HEK293 (cell line): ENCODE results near the gene FCER2.
A peak's percentile ranks its signal among the peaks of the same experiment; 100 is the strongest.

Source experiments
- CTCF ChIA-PET: fragments of 350-600 bp; formaldehyde crosslinking; extraction: SDS; loops from one replicate; lab custom pipeline; 2021; ENCODE audit warnings: antibody characterized with exemption; lab: Yijun Ruan, JAX
- POLR2A ChIA-PET: fragments of 300-600 bp; formaldehyde crosslinking; extraction: SDS; loops from one replicate; lab custom pipeline; 2020; ENCODE audit warnings: antibody characterized with exemption, inconsistent platforms; lab: Yijun Ruan, JAX
- H3K27ac ChIP-seq: fragments of 200-500 bp; sonication (Bioruptor generic); 2 replicates; pipeline ENCODE4 v1.5.1; 2014; ENCODE audit warnings: low read depth, low read length, control low read depth, inconsistent platforms; ENCODE audit errors: extremely low read depth
- H3K36me3 ChIP-seq, 2 experiments: fragments of 200-500 bp in 1 of 2; sonication (Bioruptor generic) in 1 of 2; 1 replicate in 1 of 2; 2 replicates in 1 of 2; pipeline ENCODE4 v1.5.1; 2014 to 2017; ENCODE audit warnings: inconsistent platforms in 2 of 2, low read length in 2 of 2; ENCODE audit not compliant: control insufficient read depth in 2 of 2, insufficient read depth in 1 of 2
- H3K4me1 ChIP-seq: fragments of 200-500 bp; sonication (Bioruptor generic); 2 replicates; pipeline ENCODE4 v1.5.1; 2014; ENCODE audit warnings: mild to moderate bottlenecking, low read length, inconsistent platforms; ENCODE audit not compliant: control insufficient read depth, insufficient read depth
- H3K4me3 ChIP-seq: 2 replicates; pipeline ENCODE4 v1.5.1; 2011; ENCODE audit warnings: low read depth, mild to moderate bottlenecking, control low read depth, low read length, moderate library complexity
- H3K9me3 ChIP-seq: fragments of 200-500 bp; sonication (Bioruptor generic); 2 replicates; pipeline ENCODE4 v1.5.1; 2014; ENCODE audit warnings: low read depth, low read length, inconsistent platforms; ENCODE audit not compliant: control insufficient read depth, insufficient read depth
- BCL6B ChIP-seq: fragments of 450-650 bp; formaldehyde crosslinking; IDR thresholded peaks from 2 replicates; pipeline ENCODE4 v1.5.1; 2017; ENCODE audit warnings: missing biosample characterization, missing genetic modification characterization
- EGR2 ChIP-seq: fragments of 450-650 bp; formaldehyde crosslinking; IDR thresholded peaks from 2 replicates; pipeline ENCODE4 v1.5.1; 2016; ENCODE audit warnings: low read depth, missing biosample characterization, missing genetic modification characterization
- IKZF3 ChIP-seq: fragments of 450-650 bp; IDR thresholded peaks from 2 replicates; pipeline ENCODE4 v1.5.0; 2018; ENCODE audit warnings: missing biosample characterization, mild to moderate bottlenecking, missing genetic modification characterization, moderate library complexity
- MYNN ChIP-seq: fragments of 450-650 bp; formaldehyde crosslinking; IDR thresholded peaks from 2 replicates; pipeline ENCODE4 v1.5.1; 2016; ENCODE audit warnings: missing biosample characterization, missing genetic modification characterization, borderline replicate concordance
- YY1 ChIP-seq: fragments of 450-650 bp; formaldehyde crosslinking; IDR thresholded peaks from 2 replicates; pipeline ENCODE4 v1.5.1; 2018; ENCODE audit warnings: missing biosample characterization, missing genetic modification characterization
- ZBTB11 ChIP-seq: fragments of 450-650 bp; formaldehyde crosslinking; conservative IDR thresholded peaks from 2 replicates; pipeline ENCODE4 v1.5.1; 2016; ENCODE audit warnings: low read depth, missing biosample characterization, missing genetic modification characterization
- ZBTB20 ChIP-seq: fragments of 450-650 bp; formaldehyde crosslinking; IDR thresholded peaks from 2 replicates; pipeline ENCODE4 v1.5.1; 2016; ENCODE audit warnings: missing biosample characterization, missing genetic modification characterization
- ZNF133 ChIP-seq: fragments of 450-650 bp; formaldehyde crosslinking; IDR thresholded peaks from 2 replicates; pipeline ENCODE4 v1.5.1; 2016; ENCODE audit warnings: missing biosample characterization, missing genetic modification characterization
- ZNF155 ChIP-seq: fragments of 450-650 bp; formaldehyde crosslinking; IDR thresholded peaks from 2 replicates; pipeline ENCODE4 v1.5.1; 2016; ENCODE audit warnings: missing biosample characterization, missing genetic modification characterization
- ZNF157 ChIP-seq: fragments of 450-650 bp; formaldehyde crosslinking; IDR thresholded peaks from 2 replicates; pipeline ENCODE4 v1.5.1; 2016; ENCODE audit warnings: missing biosample characterization, missing genetic modification characterization
- ZNF202 ChIP-seq: fragments of 450-650 bp; formaldehyde crosslinking; IDR thresholded peaks from 2 replicates; pipeline ENCODE4 v1.5.1; 2016; ENCODE audit warnings: missing biosample characterization, missing genetic modification characterization, borderline replicate concordance
- ZNF280D ChIP-seq: fragments of 450-650 bp; formaldehyde crosslinking; IDR thresholded peaks from 2 replicates; pipeline ENCODE4 v1.5.1; 2016; ENCODE audit warnings: missing biosample characterization, missing genetic modification characterization
- ZNF341 ChIP-seq: fragments of 450-650 bp; formaldehyde crosslinking; IDR thresholded peaks from 2 replicates; pipeline ENCODE4; 2016; ENCODE audit warnings: low read depth, missing biosample characterization, missing genetic modification characterization
- ZNF530 ChIP-seq: fragments of 450-650 bp; formaldehyde crosslinking; IDR thresholded peaks from 2 replicates; pipeline ENCODE4 v1.5.1; 2016; ENCODE audit warnings: low read depth, missing biosample characterization, missing genetic modification characterization
- ZNF544 ChIP-seq: fragments of 450-650 bp; formaldehyde crosslinking; IDR thresholded peaks from 2 replicates; pipeline ENCODE4 v1.5.0; 2017; ENCODE audit warnings: missing biosample characterization, missing genetic modification characterization
- ZNF558 ChIP-seq: fragments of 450-650 bp; formaldehyde crosslinking; IDR thresholded peaks from 2 replicates; pipeline ENCODE4 v1.5.1; 2016; ENCODE audit warnings: missing biosample characterization, missing genetic modification characterization
- ZNF561 ChIP-seq: fragments of 450-650 bp; IDR thresholded peaks from 2 replicates; pipeline ENCODE4 v1.5.1; 2018; ENCODE audit warnings: missing biosample characterization, missing genetic modification characterization, borderline replicate concordance
- ZNF645 ChIP-seq: fragments of 450-650 bp; formaldehyde crosslinking; IDR thresholded peaks from 2 replicates; pipeline ENCODE4; 2016; ENCODE audit warnings: missing biosample characterization, missing genetic modification characterization
- ZNF747 ChIP-seq: fragments of 450-650 bp; formaldehyde crosslinking; IDR thresholded peaks from 2 replicates; pipeline ENCODE4 v1.5.1; 2016; ENCODE audit warnings: missing biosample characterization, missing genetic modification characterization
- ZSCAN23 ChIP-seq: fragments of 450-650 bp; formaldehyde crosslinking; IDR thresholded peaks from 2 replicates; pipeline ENCODE4 v1.5.1; 2016; ENCODE audit warnings: missing biosample characterization, missing genetic modification characterization
- TF ChIP-seq, protein P1 (sequence below): fragments of 450-650 bp; formaldehyde crosslinking; IDR thresholded peaks from 2 replicates; pipeline ENCODE4 v1.5.1; 2016; ENCODE audit warnings: missing biosample characterization, missing genetic modification characterization
- TF ChIP-seq, protein P2 (sequence below): fragments of 450-650 bp; formaldehyde crosslinking; IDR thresholded peaks from 2 replicates; pipeline ENCODE4 v1.5.1; 2016; ENCODE audit warnings: missing biosample characterization, missing genetic modification characterization
- TF ChIP-seq, protein P3 (sequence below): fragments of 450-650 bp; formaldehyde crosslinking; IDR thresholded peaks from 2 replicates; pipeline ENCODE4 v1.5.1; 2017; ENCODE audit warnings: missing biosample characterization, mild to moderate bottlenecking, missing genetic modification characterization, moderate library complexity

The FCER2 gene

GRCh38 chr19:7652061-7652641, 49.8 kb downstream of the FCER2 start (continued):
- TF ChIP-seq ZBTB20 (tag by site-specific recombination) (no peak), BCL6B (tag by site-specific recombination) (no peak), ZNF202 (no peak), YY1 (tag by site-specific recombination) (no peak), ZNF155 (tag by site-specific recombination) (no peak), EGR2 (peak; percentile 52), ZBTB11 (tag by site-specific recombination) (no peak), ZNF645 (tag by site-specific recombination) (no peak), ZNF280D (tag by site-specific recombination) (no peak), ZNF747 (tag by site-specific recombination) (no peak), ZNF530 (tag by site-specific recombination) (no peak), ZSCAN23 (tag by site-specific recombination) (no peak)
- TF ChIP-seq, protein P1, sequence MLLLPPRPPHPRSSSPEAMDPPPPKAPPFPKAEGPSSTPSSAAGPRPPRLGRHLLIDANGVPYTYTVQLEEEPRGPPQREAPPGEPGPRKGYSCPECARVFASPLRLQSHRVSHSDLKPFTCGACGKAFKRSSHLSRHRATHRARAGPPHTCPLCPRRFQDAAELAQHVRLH (tag by site-specific recombination), result peak; percentile 50; the same call in 1 of the 2 replicates

DNA sequence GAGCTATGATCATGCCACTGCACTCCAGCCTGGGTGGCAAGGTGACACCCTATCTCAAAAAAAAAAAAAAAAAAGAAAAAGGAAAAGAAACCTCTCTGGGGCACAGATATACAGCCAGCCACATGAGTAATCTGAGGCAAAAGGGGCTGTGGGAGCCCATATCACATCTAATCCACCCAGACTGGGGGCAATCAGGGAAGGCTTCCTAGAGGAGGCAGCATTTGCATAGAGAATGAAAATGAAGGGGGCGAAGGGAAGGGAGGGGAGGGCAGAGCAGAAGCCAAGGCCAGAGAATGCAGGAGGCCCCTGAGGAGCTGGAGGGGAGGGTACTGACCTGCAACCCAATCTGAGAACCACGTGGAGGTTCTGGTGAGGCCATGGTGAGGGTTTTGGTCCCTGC, 51.8 kb downstream of the FCER2 start:
- no peaks in the 10 kb centered on the region for H3K9me3 ChIP-seq
- H3K27ac ChIP-seq, result no peak overlapping the region
- H3K4me1 ChIP-seq, result no peaks in the 10 kb centered on the region
- POLR2A ChIA-PET, result interaction anchor here (0.5 kb wide), 1 partner anchor 21 kb away, joined by 3 read pairs; the partner anchor contains the start of genes PET100 and XAB2
- H3K36me3 ChIP-seq, result no peaks in the 10 kb centered on the region
- H3K4me3 ChIP-seq, result no peak overlapping the region
- CTCF ChIA-PET, result interaction anchor here (0.6 to 3.4 kb wide), 5 partner anchors 31 to 568 kb away, joined by 3 to 14 read pairs (median 7); partner anchors contain the start of gene TRAPPC5
- TF ChIP-seq ZNF157 (tag by site-specific recombination) (no peak), MYNN (tag by site-specific recombination) (no peak), ZNF133 (no peak), IKZF3 (tag by site-specific recombination) (no peak), ZNF544 (no peak), ZNF561 (no peak), ZNF558 (no peak), ZNF341 (tag by site-specific recombination) (no peak)
- TF ChIP-seq, protein P2, sequence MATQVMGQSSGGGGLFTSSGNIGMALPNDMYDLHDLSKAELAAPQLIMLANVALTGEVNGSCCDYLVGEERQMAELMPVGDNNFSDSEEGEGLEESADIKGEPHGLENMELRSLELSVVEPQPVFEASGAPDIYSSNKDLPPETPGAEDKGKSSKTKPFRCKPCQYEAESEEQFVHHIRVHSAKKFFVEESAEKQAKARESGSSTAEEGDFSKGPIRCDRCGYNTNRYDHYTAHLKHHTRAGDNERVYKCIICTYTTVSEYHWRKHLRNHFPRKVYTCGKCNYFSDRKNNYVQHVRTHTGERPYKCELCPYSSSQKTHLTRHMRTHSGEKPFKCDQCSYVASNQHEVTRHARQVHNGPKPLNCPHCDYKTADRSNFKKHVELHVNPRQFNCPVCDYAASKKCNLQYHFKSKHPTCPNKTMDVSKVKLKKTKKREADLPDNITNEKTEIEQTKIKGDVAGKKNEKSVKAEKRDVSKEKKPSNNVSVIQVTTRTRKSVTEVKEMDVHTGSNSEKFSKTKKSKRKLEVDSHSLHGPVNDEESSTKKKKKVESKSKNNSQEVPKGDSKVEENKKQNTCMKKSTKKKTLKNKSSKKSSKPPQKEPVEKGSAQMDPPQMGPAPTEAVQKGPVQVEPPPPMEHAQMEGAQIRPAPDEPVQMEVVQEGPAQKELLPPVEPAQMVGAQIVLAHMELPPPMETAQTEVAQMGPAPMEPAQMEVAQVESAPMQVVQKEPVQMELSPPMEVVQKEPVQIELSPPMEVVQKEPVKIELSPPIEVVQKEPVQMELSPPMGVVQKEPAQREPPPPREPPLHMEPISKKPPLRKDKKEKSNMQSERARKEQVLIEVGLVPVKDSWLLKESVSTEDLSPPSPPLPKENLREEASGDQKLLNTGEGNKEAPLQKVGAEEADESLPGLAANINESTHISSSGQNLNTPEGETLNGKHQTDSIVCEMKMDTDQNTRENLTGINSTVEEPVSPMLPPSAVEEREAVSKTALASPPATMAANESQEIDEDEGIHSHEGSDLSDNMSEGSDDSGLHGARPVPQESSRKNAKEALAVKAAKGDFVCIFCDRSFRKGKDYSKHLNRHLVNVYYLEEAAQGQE (tag by site-specific recombination), result no peak
- TF ChIP-seq, protein P3, sequence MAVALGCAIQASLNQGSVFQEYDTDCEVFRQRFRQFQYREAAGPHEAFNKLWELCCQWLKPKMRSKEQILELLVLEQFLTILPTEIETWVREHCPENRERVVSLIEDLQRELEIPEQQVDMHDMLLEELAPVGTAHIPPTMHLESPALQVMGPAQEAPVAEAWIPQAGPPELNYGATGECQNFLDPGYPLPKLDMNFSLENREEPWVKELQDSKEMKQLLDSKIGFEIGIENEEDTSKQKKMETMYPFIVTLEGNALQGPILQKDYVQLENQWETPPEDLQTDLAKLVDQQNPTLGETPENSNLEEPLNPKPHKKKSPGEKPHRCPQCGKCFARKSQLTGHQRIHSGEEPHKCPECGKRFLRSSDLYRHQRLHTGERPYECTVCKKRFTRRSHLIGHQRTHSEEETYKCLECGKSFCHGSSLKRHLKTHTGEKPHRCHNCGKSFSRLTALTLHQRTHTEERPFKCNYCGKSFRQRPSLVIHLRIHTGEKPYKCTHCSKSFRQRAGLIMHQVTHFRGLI (tag by site-specific recombination), result no peak
